ENCODE measurements around the gene MSI2.

MSI2 gene

GRCh38 chr17:57622306-57622682, 366.0 kb downstream of the MSI2 start:
- Histone ChIP-seq H3K9ac (ENCODE audit: low read depth, low read length, poor library complexity, severe bottlenecking) (no peak overlapping the region), H3F3A (ENCODE audit: low read depth) (no peaks in the 10 kb centered on the region), H3K4me1 (ENCODE audit: insufficient read depth, low read length, poor library complexity, severe bottlenecking) (no peaks in the 10 kb centered on the region), H3K9me2 (replicated peaks; ENCODE audit: low read depth, low read length) (no peaks in the 10 kb centered on the region), H3K79me2 (ENCODE audit: insufficient read depth, low read length) (no peaks in the 10 kb centered on the region), H3K4me3 (ENCODE audit: low read length, poor library complexity, severe bottlenecking) (no peak overlapping the region), H2AFZ (ENCODE audit: low read length) (no peak overlapping the region), H3K36me3 (ENCODE audit: insufficient read depth, low read length) (peaks cover 92% of the 10 kb centered on the region), H3K4me2 (ENCODE audit: low read depth, low read length, poor library complexity, severe bottlenecking) (no peak overlapping the region), H4K20me1 (ENCODE audit: insufficient read depth, low read length, poor library complexity, severe bottlenecking) (peaks cover 5% of the 10 kb centered on the region), H3K27me3 (ENCODE audit: insufficient read depth, low read length, poor library complexity, severe bottlenecking) (no peaks in the 10 kb centered on the region), H3K9me3 (ENCODE audit: insufficient read depth, low read depth, low read length) (no peaks in the 10 kb centered on the region)
- no peak for TF ChIP-seq EZH2phosphoT487 (IDR thresholded peaks at IDR 0.05; ENCODE audit: borderline replicate concordance)
- TF ChIP-seq CTCF (conservative IDR thresholded peaks at IDR 0.05; ENCODE audit: low read length) = no peak

- TF ChIP-seq CTCF (conservative IDR thresholded peaks at IDR 0.05; ENCODE audit: low read length) (no peak), EZH2phosphoT487 (IDR thresholded peaks at IDR 0.05; ENCODE audit: borderline replicate concordance) (no peak)
- Histone ChIP-seq H3K79me2 (ENCODE audit: insufficient read depth, low read length) (no peaks in the 10 kb centered on the region), H3K9ac (ENCODE audit: low read depth, low read length, poor library complexity, severe bottlenecking) (no peak overlapping the region), H3F3A (ENCODE audit: low read depth) (no peaks in the 10 kb centered on the region), H3K9me2 (replicated peaks; ENCODE audit: low read depth, low read length) (no peaks in the 10 kb centered on the region), H4K20me1 (ENCODE audit: insufficient read depth, low read length, poor library complexity, severe bottlenecking) (peaks cover 5% of the 10 kb centered on the region), H3K36me3 (ENCODE audit: insufficient read depth, low read length) (peaks cover 93% of the 10 kb centered on the region; the same call in 1 of the 2 replicates), H3K4me3 (ENCODE audit: low read length, poor library complexity, severe bottlenecking) (no peak overlapping the region), H3K27me3 (ENCODE audit: insufficient read depth, low read length, poor library complexity, severe bottlenecking) (no peaks in the 10 kb centered on the region), H3K4me2 (ENCODE audit: low read depth, low read length, poor library complexity, severe bottlenecking) (no peak overlapping the region), H3K9me3 (ENCODE audit: insufficient read depth, low read depth, low read length) (no peaks in the 10 kb centered on the region), H3K4me1 (ENCODE audit: insufficient read depth, low read length, poor library complexity, severe bottlenecking) (no peaks in the 10 kb centered on the region), H2AFZ (ENCODE audit: low read length) (no peak overlapping the region)
These were observed 366.5 kb downstream of the MSI2 start for GRCh38 chr17:57622683-57623433.

- TF ChIP-seq EZH2phosphoT487 (IDR thresholded peaks at IDR 0.05; ENCODE audit: borderline replicate concordance) (no peak), CTCF (conservative IDR thresholded peaks at IDR 0.05; ENCODE audit: low read length) (no peak)
- H3K4me1 ChIP-seq (ENCODE audit: insufficient read depth, low read length, poor library complexity, severe bottlenecking) = no peaks in the 10 kb centered on the region
- peaks cover 97% of the 10 kb centered on the region; the same call in 1 of the 2 replicates for H3K36me3 ChIP-seq (ENCODE audit: insufficient read depth, low read length)
- no peak overlapping the region for H3K4me3 ChIP-seq (ENCODE audit: low read length, poor library complexity, severe bottlenecking)
- H3K79me2 ChIP-seq (ENCODE audit: insufficient read depth, low read length) = no peaks in the 10 kb centered on the region
- H3K27me3 ChIP-seq (ENCODE audit: insufficient read depth, low read length, poor library complexity, severe bottlenecking) = no peaks in the 10 kb centered on the region
- H3F3A ChIP-seq (ENCODE audit: low read depth) = no peaks in the 10 kb centered on the region
- H3K4me2 ChIP-seq (ENCODE audit: low read depth, low read length, poor library complexity, severe bottlenecking) = no peak overlapping the region
- no peaks in the 10 kb centered on the region for H3K9me2 ChIP-seq (replicated peaks; ENCODE audit: low read depth, low read length)
- H4K20me1 ChIP-seq (ENCODE audit: insufficient read depth, low read length, poor library complexity, severe bottlenecking) = peaks cover 5% of the 10 kb centered on the region
- H3K9me3 ChIP-seq (ENCODE audit: insufficient read depth, low read depth, low read length) = no peaks in the 10 kb centered on the region
- no peak overlapping the region for H2AFZ ChIP-seq (ENCODE audit: low read length)
- no peak overlapping the region for H3K9ac ChIP-seq (ENCODE audit: low read depth, low read length, poor library complexity, severe bottlenecking)
These were observed 367.3 kb downstream of the MSI2 start for GRCh38 chr17:57623620-57624019.
